H1 (cell line): ENCODE data around the gene ZDHHC24. TPM values are rescaled to one million over a fixed set of nuclear protein-coding genes. Genes with fewer than 3 reads are reported as not detected.

Experiments
- CTCF ChIA-PET: fragments of 300-600 bp; sonication (Branson Sonifier 250); formaldehyde crosslinking; loops from one replicate; lab custom pipeline; 2021; ENCODE audit not compliant: partially characterized antibody; lab: Charles Lee
- POLR2A ChIA-PET: fragments of 300-600 bp; sonication (Branson Sonifier 250); formaldehyde crosslinking; loops from one replicate; lab custom pipeline; 2021; ENCODE audit warnings: inconsistent platforms; ENCODE audit not compliant: partially characterized antibody; lab: Charles Lee
- DNase-seq, 2 experiments: peaks; one replicate each; pipeline versions ENCODE4 v3.0.0 to v3.0.0-alpha.2; 2010 to 2022; ENCODE audit warnings: low spot score in 2 of 2, low read depth in 1 of 2, mixed read lengths in 1 of 2
- FAIRE-seq: peaks from 2 replicates; lab custom pipeline; 2011; peaks lifted over from hg19 to GRCh38; lab: Jason Lieb, UNC
- H2AFZ ChIP-seq: 2 replicates; pipeline ENCODE4 v1.8.1; 2012; ENCODE audit warnings: low read length, inconsistent platforms
- H2AK5ac ChIP-seq: 2 replicates; pipeline ENCODE4 v1.6.1; 2013; ENCODE audit warnings: low read depth, low read length
- H2BK120ac ChIP-seq: replicated peaks from 2 replicates; pipeline ENCODE3; 2013; ENCODE audit warnings: low read depth, low read length, inconsistent platforms
- H2BK12ac ChIP-seq: 2 replicates; pipeline ENCODE4 v1.6.1; 2013; ENCODE audit warnings: low read depth, low read length
- H2BK15ac ChIP-seq: 2 replicates; pipeline ENCODE4 v1.6.1; 2013; ENCODE audit warnings: low read length
- H2BK20ac ChIP-seq: 2 replicates; pipeline ENCODE4 v1.6.1; 2013; ENCODE audit warnings: low read length
- H2BK5ac ChIP-seq: 2 replicates; pipeline ENCODE4 v1.6.1; 2013; ENCODE audit warnings: low read depth, low read length
- H3K14ac ChIP-seq: 2 replicates; pipeline ENCODE4 v1.6.1; 2013; ENCODE audit warnings: inconsistent platforms; ENCODE audit not compliant: insufficient read length
- H3K18ac ChIP-seq: 2 replicates; pipeline ENCODE4 v1.6.1; 2013; ENCODE audit warnings: low read length; ENCODE audit errors: extremely low read depth
- H3K23ac ChIP-seq: 2 replicates; pipeline ENCODE4 v1.6.1; 2013; ENCODE audit warnings: inconsistent platforms; ENCODE audit not compliant: insufficient read length
- H3K23me2 ChIP-seq: 2 replicates; pipeline ENCODE4 v1.6.1; 2013; ENCODE audit warnings: low read depth, low read length
- H3K27ac ChIP-seq: 2 replicates; pipeline ENCODE4 v1.6.1; 2011; ENCODE audit warnings: low read depth, low read length, inconsistent platforms
- H3K27me3 ChIP-seq, 4 experiments: replicated peaks in 1 of 4; 1 replicate in 1 of 4; 2 replicates in 3 of 4; pipeline versions ENCODE4 v1.6.1 to v1.8.1; 2011 to 2013; ENCODE audit warnings: low read length in 3 of 4, mild to moderate bottlenecking in 3 of 4, inconsistent platforms in 2 of 4, mixed read lengths in 2 of 4, moderate library complexity in 1 of 4; ENCODE audit not compliant: control insufficient read depth in 3 of 4, insufficient read depth in 3 of 4; ENCODE audit errors: extremely low read depth in 1 of 4
- H3K36me3 ChIP-seq, 4 experiments: 2 replicates each; pipeline versions ENCODE4 v1.6.1 to v1.8.1; 2011 to 2013; ENCODE audit warnings: mild to moderate bottlenecking in 4 of 4, low read length in 3 of 4, moderate library complexity in 2 of 4, control low read depth in 1 of 4, inconsistent platforms in 1 of 4; ENCODE audit not compliant: insufficient read depth in 4 of 4, control insufficient read depth in 2 of 4
- H3K4ac ChIP-seq: replicated peaks from 2 replicates; pipeline ENCODE3; 2013; ENCODE audit warnings: low read length, low read depth, mixed read lengths, inconsistent platforms; ENCODE audit not compliant: insufficient read length
- H3K4me1 ChIP-seq, 4 experiments: replicated peaks in 1 of 4; 1 replicate in 1 of 4; 2 replicates in 3 of 4; pipeline versions ENCODE4 v1.6.1 to v1.8.1; 2011 to 2013; ENCODE audit warnings: low read length in 3 of 4, inconsistent platforms in 2 of 4, mixed read lengths in 1 of 4; ENCODE audit not compliant: insufficient read depth in 4 of 4, control insufficient read depth in 3 of 4
- H3K4me2 ChIP-seq, 2 experiments: 2 replicates each; pipeline versions ENCODE4 v1.6.1 to v1.8.1; 2011 to 2013; ENCODE audit warnings: low read depth in 2 of 2, low read length in 2 of 2, control low read depth in 1 of 2, inconsistent platforms in 1 of 2, mild to moderate bottlenecking in 1 of 2; ENCODE audit not compliant: insufficient read depth in 1 of 2
- H3K4me3 ChIP-seq, 4 experiments: fragments of 200-600, 300-600 bp in 1 of 4; sonication (generic), shearing (Covaris generic), sonication (Bioruptor Twin) in 1 of 4; 2 replicates each; pipeline versions ENCODE4 v1.5.1 to v1.8.1; 2011 to 2016; ENCODE audit warnings: low read length in 4 of 4, low read depth in 3 of 4, control low read depth in 2 of 4, inconsistent platforms in 2 of 4, mild to moderate bottlenecking in 2 of 4, mixed read lengths in 1 of 4, moderate library complexity in 1 of 4; ENCODE audit not compliant: insufficient read depth in 2 of 4; ENCODE audit errors: extremely low read depth in 1 of 4
- H3K56ac ChIP-seq: replicated peaks from 2 replicates; pipeline ENCODE3; 2013; ENCODE audit warnings: low read depth, mild to moderate bottlenecking, mixed read lengths, low read length, inconsistent platforms; ENCODE audit not compliant: insufficient read length
- H3K79me1 ChIP-seq: 2 replicates; pipeline ENCODE4 v1.6.1; 2013; ENCODE audit warnings: low read depth, low read length, control low read depth
- H3K79me2 ChIP-seq, 2 experiments: 2 replicates each; pipeline versions ENCODE4 v1.6.1 to v1.8.1; 2012 to 2013; ENCODE audit warnings: low read length in 2 of 2, mild to moderate bottlenecking in 2 of 2, inconsistent platforms in 1 of 2; ENCODE audit not compliant: insufficient read depth in 2 of 2, control insufficient read depth in 1 of 2
- H3K9ac ChIP-seq, 4 experiments: replicated peaks in 1 of 4; 1 replicate in 1 of 4; 2 replicates in 3 of 4; pipeline versions ENCODE4 v1.6.1 to v1.8.1; 2011 to 2013; ENCODE audit warnings: low read depth in 3 of 4, low read length in 3 of 4, control low read depth in 2 of 4, mild to moderate bottlenecking in 2 of 4, moderate library complexity in 2 of 4, inconsistent platforms in 1 of 4; ENCODE audit errors: extremely low read depth in 1 of 4
- H3K9me3 ChIP-seq, 2 experiments: 2 replicates each; pipeline versions ENCODE4 v1.6.1 to v1.8.1; 2012 to 2013; ENCODE audit warnings: mild to moderate bottlenecking in 2 of 2, moderate library complexity in 2 of 2, control low read depth in 1 of 2, inconsistent platforms in 1 of 2, low read depth in 1 of 2, low read length in 1 of 2, mixed read lengths in 1 of 2; ENCODE audit not compliant: insufficient read depth in 2 of 2
- H4K20me1 ChIP-seq, 2 experiments: replicated peaks in 1 of 2; 2 replicates each; pipeline versions ENCODE3 to v1.8.1; 2011 to 2013; ENCODE audit warnings: inconsistent platforms in 2 of 2, low read length in 2 of 2, mild to moderate bottlenecking in 1 of 2; ENCODE audit not compliant: insufficient read depth in 2 of 2, control insufficient read depth in 1 of 2
- H4K5ac ChIP-seq: 2 replicates; pipeline ENCODE4 v1.6.1; 2013; ENCODE audit warnings: low read length, low read depth, mixed read lengths, inconsistent platforms; ENCODE audit not compliant: insufficient read length
- H4K8ac ChIP-seq: 2 replicates; pipeline ENCODE4 v1.8.0; 2013; ENCODE audit warnings: mild to moderate bottlenecking, moderate library complexity, low read length, inconsistent platforms; ENCODE audit not compliant: insufficient read depth; ENCODE audit errors: extremely low read depth
- H4K91ac ChIP-seq: replicated peaks from 2 replicates; pipeline ENCODE3; 2013; ENCODE audit warnings: low read length, mixed read lengths, inconsistent platforms; ENCODE audit not compliant: insufficient read length
- BCL11A ChIP-seq, 2 experiments: IDR thresholded peaks; one replicate each; pipeline ENCODE4 v1.6.1; 2011; ENCODE audit warnings: low read depth in 2 of 2, low read length in 2 of 2, mild to moderate bottlenecking in 2 of 2
- CBX8 ChIP-seq: fragments of 300-800, 300-1000 bp; sonication (generic); IDR thresholded peaks from 2 replicates; pipeline ENCODE4 v1.7.1; 2016; ENCODE audit warnings: low read depth, low read length, borderline replicate concordance
- CEBPB ChIP-seq: IDR thresholded peaks from 2 replicates; pipeline ENCODE4 v1.6.1; 2012; ENCODE audit warnings: low read depth, low read length
- HDAC2 ChIP-seq, 2 experiments: fragments of 300-600 bp in 1 of 2; sonication (generic) in 1 of 2; IDR thresholded peaks; 2 replicates each; pipeline ENCODE4 v1.6.1; 2011 to 2012; ENCODE audit warnings: low read depth in 2 of 2, low read length in 2 of 2, mild to moderate bottlenecking in 2 of 2, moderate library complexity in 2 of 2, borderline replicate concordance in 1 of 2, inconsistent platforms in 1 of 2
- KDM4A ChIP-seq: IDR thresholded peaks from one replicate; pipeline ENCODE4 v1.7.1; 2012; ENCODE audit warnings: low read depth, mild to moderate bottlenecking, moderate library complexity, low read length, inconsistent platforms; ENCODE audit not compliant: severe bottlenecking
- KDM5A ChIP-seq: fragments of 200-600 bp; IDR thresholded peaks from 2 replicates; pipeline ENCODE4 v1.7.1; 2012; ENCODE audit warnings: mild to moderate bottlenecking, low read length, inconsistent platforms, mixed read lengths
- RXRA ChIP-seq: IDR thresholded peaks from 2 replicates; pipeline ENCODE4 v1.6.1; 2011; ENCODE audit warnings: low read depth, mild to moderate bottlenecking, low read length, moderate library complexity; ENCODE audit not compliant: insufficient read depth
- SIRT6 ChIP-seq: IDR thresholded peaks from one replicate; pipeline ENCODE4 v1.7.1; 2012; ENCODE audit warnings: low read length, inconsistent platforms
- SP2 ChIP-seq: IDR thresholded peaks from 2 replicates; pipeline ENCODE4 v1.6.1; 2012; ENCODE audit warnings: mild to moderate bottlenecking, low read length, inconsistent platforms
- WGBS, 2 experiments: shearing (Covaris generic) in 1 of 2; methylation state at CpG; one replicate each; pipeline versions ENCODE4 v1.1.6 to v1.1.7; 2013 to 2015; ENCODE audit warnings: low lambda C conversion rate in 2 of 2, mixed read lengths in 2 of 2, inconsistent platforms in 1 of 2, low coverage in 1 of 2, missing lambda C conversion rate in 1 of 2; ENCODE audit not compliant: insufficient replicate concordance in 2 of 2, insufficient coverage in 1 of 2, insufficient read length in 1 of 2; ENCODE audit errors: extremely low coverage in 1 of 2, missing lambda C conversion rate in 1 of 2; 5-methylcytosine and 5-hydroxymethylcytosine counted together
- long read RNA-seq, 2 experiments: library from RNA in 1 of 2; library from capped mRNA in 1 of 2; stranded (forward); transcript quantifications; one replicate each; pipeline ENCODE4 v2.0.0, GENCODE V29; 2021; ENCODE audit warnings: inconsistent platforms in 1 of 2
- polyA minus RNA-seq, 3 experiments: library from RNA; depleted of rRNA, polyadenylated mRNA; stranded (reverse); fragments of >200 nt; gene quantifications; 1 replicate in 2 of 3; 2 replicates in 1 of 3; pipeline ENCODE4 v1.2.3, GENCODE V29; 2011
- polyA plus RNA-seq, 7 experiments: library from polyadenylated mRNA; depleted of rRNA in 3 of 7; stranded (reverse) in 5 of 7; unstranded in 2 of 7; fragments of >200 nt in 5 of 7; fragments of 200-250 nt in 2 of 7; gene quantifications; 1 replicate in 5 of 7; 2 replicates in 1 of 7; 4 replicates in 1 of 7; pipeline versions ENCODE4 v1.2.1 to v1.2.3, GENCODE V29; 2011 to 2013; ENCODE audit warnings: missing spikeins in 2 of 7, mixed read lengths in 2 of 7
- total RNA-seq: library from RNA; stranded (reverse); fragmentation: NEBNext Ultra II Directional; extraction: Animal tissue kit (Norgen Biotek cat#: 25700); gene quantifications from 2 replicates; pipeline ENCODE4 v1.2.1, GENCODE V29; 2021

The ZDHHC24 gene
- total RNA-seq = 7.0 and 8.4 TPM in 2 replicates
- polyA plus RNA-seq (2011; rRNA removed) = 9.7 and 15.6 TPM in 2 replicates
- 9.0 TPM for polyA plus RNA-seq (2011; cell fraction: cytosol; rRNA removed)
- polyA plus RNA-seq (2011; cell fraction: nucleus; rRNA removed) = 9.8 TPM
- 4.9 to 7.2 TPM (median 5.5 TPM) in 4 replicates for polyA plus RNA-seq (2012, experiment 1 of 2)
- 4.1 TPM for polyA plus RNA-seq (2012, experiment 2 of 2)
- 8.8 TPM for polyA plus RNA-seq (2013, experiment 1 of 2)
- polyA plus RNA-seq (2013, experiment 2 of 2) = 9.9 TPM
- 3.3 TPM in 2 replicates for polyA minus RNA-seq (2011; rRNA and poly(A)+ RNA removed)
- polyA minus RNA-seq (2011; cell fraction: cytosol; rRNA and poly(A)+ RNA removed) = 10.1 TPM
- 4.4 TPM for polyA minus RNA-seq (2011; cell fraction: nucleus; rRNA and poly(A)+ RNA removed)
- long read RNA-seq, experiment 1, full-length matches to known transcripts = 12 of 20 reads
- long read RNA-seq, experiment 1, partial matches to known transcripts = 1 of 20 reads
- long read RNA-seq, experiment 1, other reads (novel, unspliced or antisense) = 7 of 20 reads
- long read RNA-seq, experiment 2 = 0 reads

GRCh38 chr11:66545701-66546367 is at the start of gene ZDHHC24:
Gene ZDHHC24 (minus strand): TSS chr11:66546048. CDS start chr11:66546003, 45 bp downstream.
- H2BK5ac ChIP-seq = no peak within 1 kb of the TSS; the same call in 1 of the 2 replicates
- WGBS, 2 experiments = 1% methylated on average over 45 of the region's 71 CpGs; no CpG with 5 or more reads in 1 of the 2 experiments
- peak within 1 kb of the TSS; percentile 13 for H4K91ac ChIP-seq
- H3K9me3 ChIP-seq = no peaks in the 10 kb centered on the region
- H3K56ac ChIP-seq = no peak within 1 kb of the TSS
- H3K27me3 ChIP-seq = no peaks in the 10 kb centered on the region
- no peak within 1 kb of the TSS for H3K27ac ChIP-seq
- H4K5ac ChIP-seq = peak within 1 kb of the TSS; percentile 67
- no peak within 1 kb of the TSS for H2BK120ac ChIP-seq
- peak within 1 kb of the TSS; percentile 63 to 89 (median 74); a peak in 6 of 7 replicates for H3K9ac ChIP-seq
- H2BK20ac ChIP-seq = no peak within 1 kb of the TSS
- H3K23ac ChIP-seq = no peak within 1 kb of the TSS
- no peak within 1 kb of the TSS; the same call in 1 of the 2 replicates for H2AK5ac ChIP-seq
- POLR2A ChIA-PET = interaction anchor here (0.8 to 7.9 kb wide), 21 partner anchors 11 to 299 kb away, joined by 3 to 54 read pairs (median 7); partner anchors contain the start of genes BBS1, CTSF, DPP3 and NPAS4
- peaks cover 0 to 2% of the 10 kb centered on the region in 2 experiments for H4K20me1 ChIP-seq
- H3K79me2 ChIP-seq = no peaks in the 10 kb centered on the region; a peak in 1 of 4 replicates
- CTCF ChIA-PET = interaction anchor here (0.7 to 2.4 kb wide), 8 partner anchors 16 to 67 kb away, joined by 3 to 6 read pairs (median 4); partner anchors contain the start of genes CCDC87 and CCS
- H3K14ac ChIP-seq = no peak within 1 kb of the TSS
- H2BK12ac ChIP-seq = no peak within 1 kb of the TSS
- H4K8ac ChIP-seq = peak within 1 kb of the TSS; percentile 90
- H3K36me3 ChIP-seq = no peaks in the 10 kb centered on the region
- peaks cover 0 to 17% (median 11%) of the 10 kb centered on the region in 4 experiments; a peak in 6 of 7 replicates for H3K4me1 ChIP-seq
- H3K23me2 ChIP-seq = peaks cover 3% of the 10 kb centered on the region; the same call in 1 of the 2 replicates
- peak within 1 kb of the TSS; percentile 71 to 84 (median 79) for H3K4me3 ChIP-seq
- FAIRE-seq (no peak), DNase-seq (peak; percentile 85 to 95)
- peak within 1 kb of the TSS; percentile 82 for H3K4ac ChIP-seq
- peak within 1 kb of the TSS; percentile 60 for H3K18ac ChIP-seq
- H2BK15ac ChIP-seq = no peak within 1 kb of the TSS
- H2AFZ ChIP-seq = no peak within 1 kb of the TSS; the same call in 1 of the 2 replicates
- peaks cover 5% of the 10 kb centered on the region; the same call in 1 of the 2 replicates for H3K79me1 ChIP-seq
- peak within 1 kb of the TSS; percentile 50 to 72 for H3K4me2 ChIP-seq
- TF ChIP-seq CBX8 (no peak), HDAC2 (IDR thresholded peaks at IDR 0.05; ENCODE audit: borderline replicate concordance in 1 of 2, low read depth in 2 of 2, low read length in 2 of 2) (peak in 1 of 2 experiments; percentile 20; a peak in 1 of 4 replicates), SIRT6 (no peak), CEBPB (no peak), BCL11A (IDR thresholded peaks at IDR 0.05; ENCODE audit: low read depth in 2 of 2, low read length in 2 of 2) (no peak), SP2 (peak; percentile 56), RXRA (no peak), KDM4A (no peak), KDM5A (no peak)
